GM18507 (cell line): ENCODE results near the gene FAM184A.
"Not testable (repeated sequence)": the region's sequence is repeated elsewhere in the genome, so short reads cannot be mapped to it uniquely, and the experiment has no call there.

Experiments
- DNase-seq: peaks from one replicate; pipeline ENCODE4 v3.0.0; 2011; ENCODE audit warnings: low read depth; ENCODE audit not compliant: insufficient read length; ENCODE audit errors: extremely low spot score
- FAIRE-seq: peaks from 2 replicates; lab custom pipeline; 2011; peaks lifted over from hg19 to GRCh38; lab: Jason Lieb, UNC

The FAM184A gene

DNA sequence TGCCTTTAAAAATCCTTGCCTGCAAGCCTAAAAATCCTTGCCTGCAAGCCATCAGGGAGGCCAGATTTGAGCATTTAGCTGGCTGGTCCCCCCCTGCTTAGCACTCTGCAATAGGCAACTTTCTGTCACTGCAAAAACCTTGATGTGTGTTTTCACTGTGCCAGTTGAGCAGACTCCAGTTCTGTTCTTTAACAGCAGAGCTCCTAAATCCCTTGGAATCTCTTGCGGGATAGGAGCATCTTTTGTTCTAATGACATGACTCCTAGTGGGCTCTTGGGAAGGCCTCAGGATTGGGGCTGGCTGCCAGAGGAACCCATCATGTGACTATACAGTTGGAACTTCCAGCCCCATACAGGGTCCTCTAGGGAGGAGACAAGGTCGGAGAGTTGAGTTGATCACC is 50.4 kb downstream of the FAM184A start:
- FAIRE-seq (no peak), DNase-seq (no peak)

DNA sequence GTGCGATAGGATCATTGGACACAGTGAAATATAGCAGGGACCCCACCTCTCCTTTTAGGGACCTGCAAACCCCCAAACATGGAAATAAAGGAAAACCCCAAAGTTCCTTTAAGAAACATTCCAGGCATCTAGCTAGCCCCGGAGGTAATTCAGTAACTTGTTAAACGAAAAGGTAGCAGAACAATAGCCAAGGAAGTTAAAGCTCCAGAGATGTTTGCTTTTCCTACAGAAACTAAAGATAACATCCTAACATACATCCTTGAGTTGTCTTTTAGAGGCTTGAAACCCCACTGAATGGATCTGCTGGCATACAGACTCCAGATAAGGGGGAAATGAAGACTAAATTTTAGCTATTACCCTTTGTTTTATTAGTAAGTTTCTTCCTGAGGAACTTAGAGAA is 51.0 kb downstream of the FAM184A start:
- no peak for DNase-seq
- FAIRE-seq, result no peak

DNA sequence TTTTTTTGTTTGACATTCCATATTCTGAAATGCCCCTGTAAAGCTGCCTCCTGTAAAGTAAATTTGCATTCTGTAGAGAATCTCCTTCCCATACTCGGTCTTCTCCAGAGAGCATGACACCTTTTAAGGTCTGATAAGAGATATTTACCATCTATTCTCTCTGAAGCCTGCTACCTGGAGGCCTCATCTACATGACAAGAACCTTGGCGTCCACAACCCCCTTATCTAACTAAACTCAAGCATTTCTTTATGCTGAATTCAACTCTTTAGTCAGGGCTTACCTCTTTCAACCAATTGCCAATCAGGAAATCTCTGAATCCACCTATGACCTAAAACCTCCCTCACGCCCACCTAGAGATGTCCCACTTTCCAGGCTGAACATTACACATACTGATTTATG is 51.6 kb downstream of the FAM184A start:
- DNase-seq (no peak), FAIRE-seq (no peak)

DNA sequence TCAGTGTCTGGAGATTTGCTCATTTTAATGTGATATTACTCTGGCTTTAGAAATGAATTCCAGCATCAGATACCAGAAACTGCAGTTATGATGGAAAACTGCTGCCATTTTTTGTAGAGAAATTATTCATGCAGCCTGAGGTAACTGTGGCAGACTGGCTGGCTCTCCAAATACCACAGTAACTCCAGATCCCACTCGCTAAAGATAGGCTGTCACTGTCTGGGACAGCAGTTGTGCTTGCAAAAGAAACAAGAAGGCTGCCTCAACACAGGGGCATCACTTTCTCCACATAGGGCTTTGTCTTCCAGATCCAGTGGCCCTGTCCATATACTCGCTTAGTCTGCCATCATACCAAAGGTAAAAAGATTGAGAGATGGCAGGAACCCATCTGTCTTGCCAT is 52.7 kb downstream of the FAM184A start:
- DNase-seq, result no peak
- no peak for FAIRE-seq

DNA sequence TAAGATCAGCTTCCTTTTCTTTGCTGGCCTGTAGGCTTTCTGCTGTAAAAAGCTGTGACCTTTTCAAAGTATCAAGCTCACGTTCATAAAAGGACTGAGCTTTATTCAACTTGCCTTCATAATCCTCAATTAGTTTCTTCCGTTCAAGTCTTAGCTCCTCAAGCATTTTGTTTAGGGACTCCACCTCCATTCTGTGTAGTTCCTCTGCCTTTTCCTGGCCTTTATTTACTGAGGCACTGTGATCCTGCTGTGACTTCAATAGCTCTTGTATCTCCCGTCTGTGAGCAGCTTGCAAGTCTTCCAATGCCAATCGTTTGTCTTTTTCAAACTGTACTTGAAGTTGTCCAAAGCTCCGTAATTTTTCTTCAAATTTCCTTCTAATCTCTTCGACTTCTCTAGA is 54.4 kb downstream of the FAM184A start:
- DNase-seq (no peak), FAIRE-seq (no peak)

DNA sequence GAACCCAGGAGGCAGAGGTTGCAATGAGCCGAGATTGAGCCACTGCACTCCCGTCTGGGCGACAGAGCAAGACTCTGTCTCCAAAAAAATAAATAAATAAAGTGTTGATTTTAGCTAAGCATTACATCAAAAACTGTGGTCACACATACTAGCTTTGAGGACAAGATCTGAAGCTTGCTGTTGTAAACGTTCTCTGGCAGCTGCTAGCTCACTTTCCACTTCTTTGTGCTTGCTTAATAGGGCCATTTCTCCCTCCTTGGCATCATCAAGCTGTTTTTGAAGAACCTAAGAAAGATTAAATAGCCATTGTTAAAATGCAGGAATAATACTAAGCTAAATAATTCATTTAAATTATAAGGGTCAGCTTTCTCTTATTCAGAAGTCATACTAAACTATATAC is 55.7 kb downstream of the FAM184A start:
- DNase-seq (no peak), FAIRE-seq (no peak)

DNA sequence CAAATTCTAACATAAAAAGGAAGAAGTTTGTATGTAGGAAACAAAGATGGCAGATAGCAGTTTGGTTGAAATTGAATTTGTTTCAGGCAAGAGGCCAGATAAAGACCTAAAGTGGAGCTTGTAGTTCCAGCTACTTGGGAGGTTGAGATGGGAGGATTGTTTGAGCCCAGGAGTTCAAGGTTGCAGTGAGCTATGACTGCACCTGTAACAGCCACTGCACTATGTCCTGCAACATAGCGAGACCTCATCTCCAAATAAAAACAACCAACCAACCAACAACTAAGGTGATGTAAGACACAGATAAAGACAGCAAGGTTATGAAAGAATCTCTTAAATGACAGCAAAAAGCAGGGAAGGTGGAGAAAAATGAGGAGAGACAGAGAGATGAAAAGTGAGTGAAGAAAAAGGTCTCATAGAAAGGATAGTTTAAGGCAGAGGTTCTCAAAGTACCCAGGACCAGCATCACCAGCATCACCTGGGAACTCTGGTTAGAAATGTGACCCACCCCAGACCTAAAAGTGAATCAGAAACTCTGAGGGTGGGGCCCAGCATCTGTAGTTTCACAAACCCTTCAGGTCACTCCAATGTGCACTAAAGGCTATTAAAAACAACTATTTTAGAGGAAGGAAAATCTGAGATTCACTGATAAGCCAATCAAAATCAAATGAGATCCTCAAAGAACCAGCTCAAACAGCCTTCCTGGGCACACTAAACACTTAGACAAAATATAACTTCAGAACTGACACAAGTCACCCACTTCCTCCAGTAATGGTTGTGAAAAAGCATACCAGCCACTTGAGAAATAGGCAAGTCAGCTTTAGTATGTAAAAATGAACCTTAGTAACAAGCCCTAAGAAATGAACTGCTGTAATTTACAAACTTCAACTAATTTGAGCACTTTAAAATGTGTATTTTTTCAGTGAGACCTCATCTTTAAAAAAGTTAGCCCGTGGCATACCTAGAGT is 57.6 kb downstream of the FAM184A start:
- FAIRE-seq, result no peak
- DNase-seq, result no peak

DNA sequence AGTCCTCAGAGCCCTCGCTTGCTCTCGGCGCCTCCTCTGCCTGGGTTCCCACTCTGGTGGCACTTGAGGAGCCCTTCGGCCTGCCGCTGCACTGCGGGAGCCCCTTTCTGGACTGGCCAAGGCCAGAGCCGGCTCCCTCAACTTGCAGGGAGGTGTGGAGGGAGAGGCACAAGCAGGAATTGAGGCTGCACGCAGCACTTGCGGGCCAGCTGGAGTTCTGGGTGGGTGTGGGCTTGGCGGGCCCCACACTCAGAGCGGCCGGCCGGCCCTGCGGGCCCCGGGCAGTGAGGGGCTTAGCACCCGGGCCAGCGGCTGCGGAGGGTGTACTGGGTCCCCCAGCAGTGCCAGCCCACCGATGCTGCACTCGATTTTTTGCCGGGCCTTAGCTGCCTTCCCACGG is 63.3 kb downstream of the FAM184A start:
- not testable (repeated sequence) for FAIRE-seq, DNase-seq

DNA sequence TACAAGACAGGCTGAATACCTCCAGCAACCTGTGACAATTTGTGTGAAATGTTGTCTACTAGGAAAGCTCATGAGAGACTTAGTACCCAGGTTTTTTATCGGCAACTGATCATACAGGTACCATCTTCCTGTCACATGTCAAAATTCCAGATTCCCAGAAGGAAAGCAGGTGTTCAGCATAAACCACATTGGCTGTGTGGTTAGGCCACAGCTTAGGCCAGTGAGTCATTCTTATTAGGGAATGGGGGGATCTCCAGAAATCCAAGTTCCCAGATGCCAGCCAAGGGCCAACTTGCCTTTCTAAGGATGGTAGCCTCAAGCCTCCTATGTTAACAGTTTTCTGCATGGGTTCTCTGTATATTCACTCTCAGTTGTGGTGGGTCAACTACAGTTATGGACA is 65.9 kb downstream of the FAM184A start:
- DNase-seq, result no peak
- FAIRE-seq, result no peak

DNA sequence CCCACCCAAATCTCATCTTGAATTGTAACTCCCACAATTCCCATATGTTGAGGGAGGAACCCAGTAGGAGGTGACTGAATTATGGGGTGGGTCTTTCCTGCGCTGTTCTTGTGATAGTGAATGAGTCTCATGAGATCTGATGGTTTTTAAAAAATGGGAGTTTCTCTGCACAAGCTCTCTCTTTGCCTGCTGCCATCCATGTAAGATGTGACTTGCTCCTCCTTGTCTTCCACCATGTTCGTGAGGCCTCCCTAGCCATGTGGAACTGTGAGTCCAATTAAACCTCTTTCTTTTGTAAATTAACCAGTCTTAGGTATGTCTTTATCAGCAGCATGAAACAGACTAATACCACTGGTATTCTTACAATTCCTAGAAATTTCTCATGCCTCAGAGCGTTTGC is 69.2 kb downstream of the FAM184A start:
- FAIRE-seq, DNase-seq: not testable (repeated sequence)

DNA sequence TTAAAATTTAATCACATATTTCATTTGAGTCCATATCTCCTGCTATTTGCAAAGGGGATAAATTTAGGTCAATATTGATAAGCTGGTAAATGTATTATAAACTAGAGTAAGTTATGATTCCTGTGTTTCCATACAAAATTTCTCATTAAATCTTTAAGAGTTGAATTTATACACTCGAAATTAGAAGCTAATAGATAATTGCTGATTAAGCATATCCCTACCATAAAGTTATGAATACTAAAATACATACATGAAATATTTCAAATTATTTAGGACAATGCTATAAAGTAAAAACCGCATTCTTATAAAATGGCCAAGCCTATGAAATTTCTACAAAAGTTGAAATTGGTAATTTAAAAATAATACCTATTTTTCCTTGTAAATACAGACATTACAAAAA is 71.5 kb downstream of the FAM184A start:
- FAIRE-seq (no peak), DNase-seq (no peak)

DNA sequence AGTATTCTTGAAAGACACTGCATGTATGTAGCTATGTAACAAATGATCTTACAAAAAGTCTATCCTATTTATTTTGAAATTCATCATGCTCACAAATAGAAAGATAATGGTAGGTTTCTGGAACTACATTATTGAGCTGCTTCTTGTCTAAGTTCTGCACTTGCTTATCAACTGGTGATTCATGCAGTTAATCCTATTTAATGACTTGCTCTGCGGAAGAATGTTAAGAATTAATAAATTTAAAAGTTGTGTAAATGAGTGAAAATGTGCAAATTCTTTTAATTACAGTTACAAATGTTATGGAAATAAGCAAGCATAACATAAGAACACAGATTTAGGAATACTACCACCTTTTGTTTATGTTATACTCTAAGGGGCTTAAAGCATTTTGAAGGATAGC is 76.4 kb downstream of the FAM184A start:
- DNase-seq, result no peak
- no peak for FAIRE-seq

DNA sequence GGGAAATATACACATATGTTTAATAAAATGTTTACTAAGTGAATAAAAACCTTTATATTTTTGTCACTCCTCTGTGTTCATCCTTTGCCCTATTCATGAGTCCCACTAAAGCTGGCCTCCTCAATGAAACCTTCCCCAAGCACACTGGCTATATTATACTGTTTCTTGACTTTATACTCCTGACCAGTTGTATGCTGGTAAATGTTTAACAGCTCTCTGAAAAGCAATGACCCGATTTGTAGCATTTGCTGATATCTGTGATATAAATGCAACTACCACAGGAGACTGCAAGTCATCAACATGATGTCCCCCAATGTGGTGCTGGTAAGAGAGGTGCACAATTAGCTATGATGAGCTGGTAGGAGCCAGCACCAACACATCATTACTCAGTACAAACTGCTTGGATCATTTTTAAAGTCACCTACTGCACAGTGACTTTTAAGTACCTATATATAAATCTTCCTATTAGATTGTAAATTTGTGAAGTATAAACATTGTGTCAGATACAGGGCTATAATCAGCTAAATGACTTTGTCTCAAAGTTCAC is 78.9 kb downstream of the FAM184A start:
- DNase-seq, result no peak
- FAIRE-seq, result no peak

DNA sequence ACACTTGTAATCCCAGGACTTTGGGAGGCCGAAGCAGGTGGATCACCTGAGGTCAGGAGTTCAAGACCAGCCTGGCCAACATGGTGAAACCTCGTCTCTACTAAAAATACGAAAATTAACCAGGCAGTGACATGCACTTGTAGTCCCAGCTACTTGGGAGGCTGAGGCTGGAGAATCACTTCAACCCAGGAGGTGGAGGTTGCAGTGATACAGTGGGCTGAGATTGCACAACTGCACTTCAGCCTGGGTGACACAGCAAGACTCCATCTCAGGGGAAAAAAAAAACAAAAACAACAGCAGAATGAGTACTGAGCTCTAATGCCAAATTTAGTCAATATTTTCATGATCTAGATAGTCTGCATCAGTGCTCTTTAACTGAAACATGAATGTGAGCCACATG is 81.0 kb downstream of the FAM184A start:
- not testable (repeated sequence) for FAIRE-seq, DNase-seq

DNA sequence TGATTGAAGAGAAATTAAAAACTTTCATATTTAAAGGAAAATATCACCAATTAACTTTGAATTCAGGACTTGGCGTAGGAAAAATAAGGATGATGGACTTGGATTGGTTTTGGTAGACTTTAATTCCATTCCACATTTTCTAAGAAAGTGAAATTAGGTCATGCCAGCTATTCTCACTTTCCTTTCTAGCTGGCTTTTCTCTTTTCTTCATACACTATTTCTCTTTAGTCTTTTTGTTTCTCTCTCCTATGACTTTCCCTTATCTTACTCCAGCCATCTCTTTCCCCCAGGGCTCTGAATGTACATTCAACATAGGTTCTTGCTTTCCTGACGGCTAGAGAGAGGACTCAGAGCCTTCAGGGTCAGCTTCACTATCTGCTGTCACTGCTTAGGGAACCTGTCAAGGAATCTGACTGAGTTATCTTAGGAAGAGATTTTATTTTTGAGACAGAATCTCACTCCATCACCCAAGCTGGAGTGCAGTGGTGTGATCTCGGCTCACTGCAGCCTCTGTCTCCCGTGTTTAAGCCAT is 82.1 kb downstream of the FAM184A start:
- FAIRE-seq, result no peak

DNA sequence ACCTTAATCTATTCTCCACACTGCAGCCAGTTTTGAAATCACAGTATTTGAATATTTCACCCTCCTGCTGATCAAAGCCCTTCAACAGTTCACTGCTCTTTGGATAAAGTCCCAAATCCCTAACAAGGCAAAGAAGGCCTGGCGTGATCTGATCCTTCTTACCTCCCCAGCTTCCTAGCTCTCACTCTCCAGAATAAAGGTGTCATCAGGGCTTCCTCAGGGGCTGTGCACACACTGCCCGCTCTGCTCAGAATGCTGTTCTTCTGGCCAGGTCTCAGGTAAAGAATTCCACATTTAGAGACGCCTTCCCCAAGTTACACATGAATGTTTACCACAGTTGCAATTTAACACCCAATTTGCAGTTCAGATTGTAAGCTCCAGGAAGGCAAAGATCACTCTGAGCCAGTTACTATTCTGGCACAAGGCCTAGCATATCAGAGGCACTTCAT is 84.6 kb downstream of the FAM184A start:
- no peak for FAIRE-seq
- no peak for DNase-seq

More for the DNA sequence above, 82.1 kb downstream of the FAM184A start:
- no peak for DNase-seq

DNA sequence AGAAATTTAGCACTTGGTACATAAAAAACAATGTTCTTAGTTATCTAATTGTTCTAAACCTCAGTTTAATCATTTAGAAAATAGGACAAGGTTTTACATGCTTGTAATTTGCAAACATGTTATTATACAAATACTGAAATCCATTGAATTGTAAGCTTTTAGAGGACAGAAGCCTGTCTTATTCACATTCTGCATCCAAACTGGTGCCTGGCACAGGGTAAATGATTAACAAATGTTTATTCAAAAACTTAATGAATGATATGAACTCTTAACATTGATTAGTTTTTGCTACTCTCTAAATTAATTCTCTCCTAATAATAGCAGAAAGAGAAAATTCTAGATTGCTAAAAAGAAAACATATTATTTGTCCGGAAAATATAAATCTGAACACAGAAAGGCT is 85.1 kb downstream of the FAM184A start:
- FAIRE-seq (no peak), DNase-seq (no peak)

DNA sequence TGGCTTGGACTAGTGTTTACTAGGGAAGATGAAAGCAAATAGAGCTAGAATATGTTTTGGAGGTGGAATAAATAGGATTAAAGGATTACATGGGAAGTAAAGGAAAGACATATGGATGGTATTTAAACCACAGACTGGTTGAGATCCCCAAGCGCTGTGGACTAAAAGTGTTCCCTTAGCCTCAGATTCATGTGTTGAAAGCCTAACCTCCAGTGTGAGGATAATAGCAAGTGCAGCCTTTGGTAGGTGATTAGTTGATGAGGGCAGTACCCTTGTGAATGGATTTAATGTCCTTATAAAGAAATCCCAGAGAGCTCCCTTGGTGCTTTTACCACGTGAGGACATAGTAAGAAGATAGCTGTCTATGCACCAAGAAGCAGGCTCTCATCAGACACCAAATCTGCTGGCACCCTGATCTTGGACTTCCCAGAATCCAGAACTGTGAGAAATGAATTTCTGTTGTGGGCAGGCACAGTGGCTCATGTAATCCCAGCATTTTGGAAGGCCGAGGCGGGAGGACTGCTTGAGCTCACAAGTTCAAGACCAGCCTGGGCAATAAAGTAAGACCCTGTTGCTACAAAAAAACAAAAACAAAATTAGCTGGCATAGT is 86.2 kb downstream of the FAM184A start:
- DNase-seq, result no peak
- FAIRE-seq, result no peak

DNA sequence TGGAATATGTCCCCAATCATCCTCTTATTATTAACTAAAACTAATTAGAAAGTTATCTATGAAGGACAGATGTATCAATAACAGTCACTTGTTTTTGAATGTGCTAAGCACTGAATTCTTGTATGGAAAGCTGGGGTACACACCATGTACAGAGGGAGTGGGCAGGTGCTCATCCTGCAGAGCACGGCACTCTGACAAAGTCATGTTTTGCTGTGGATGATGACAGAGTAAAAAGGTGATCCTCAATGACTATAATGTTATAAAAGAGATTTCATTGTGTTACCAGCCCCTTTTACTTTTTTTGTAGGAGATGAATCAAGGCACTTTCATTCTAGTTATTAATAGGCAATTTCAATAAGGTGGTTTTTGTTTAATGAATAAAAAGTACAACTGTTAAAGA is 92.2 kb downstream of the FAM184A start:
- DNase-seq (no peak), FAIRE-seq (no peak)

DNA sequence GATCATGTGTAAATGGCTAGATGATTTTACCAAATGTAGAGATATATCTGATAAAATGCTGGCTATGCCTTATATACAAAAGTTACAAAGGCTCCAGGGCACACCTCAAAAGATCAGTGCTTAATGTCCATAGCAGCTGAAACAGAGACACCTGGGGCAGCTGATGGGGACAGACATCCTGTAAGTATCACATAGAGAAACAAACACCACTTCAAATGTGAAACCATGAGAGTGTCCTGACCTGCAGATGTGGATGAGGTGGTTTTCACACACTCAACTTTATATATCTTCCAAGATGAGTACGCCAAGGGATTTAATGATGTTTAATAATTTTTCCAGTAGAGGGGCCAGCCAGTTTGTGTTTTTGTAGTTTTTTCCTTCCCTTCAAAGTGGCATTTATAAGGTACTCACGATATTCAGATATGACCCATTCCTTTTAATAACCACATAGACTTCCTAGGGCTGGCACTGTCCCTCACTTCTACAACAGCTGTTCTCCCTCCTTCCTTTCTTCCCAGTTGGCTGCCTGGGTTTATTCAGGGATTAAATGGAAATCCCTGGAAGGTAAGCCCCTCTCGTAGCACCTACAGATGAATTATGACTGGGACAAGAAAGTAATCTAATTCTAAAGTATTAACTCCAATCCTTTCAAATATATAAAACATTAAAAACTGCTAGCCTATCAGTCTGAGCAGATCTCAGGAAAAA is 93.2 kb downstream of the FAM184A start:
- FAIRE-seq (no peak), DNase-seq (no peak)
